GM12878 (cell line): ENCODE measurements around the gene GTF2H1. TPM values are rescaled to one million over a fixed set of nuclear protein-coding genes. Genes with fewer than 3 reads are reported as not detected.

ENCODE experiments used
- BMI1 ChIP-seq: fragments of 450-650 bp; IDR thresholded peaks from 2 replicates; pipeline ENCODE4 v1.6.1; 2016; ENCODE audit warnings: mild to moderate bottlenecking, moderate library complexity, borderline replicate concordance
- CEBPB ChIP-seq, 2 experiments: fragments of 150-350 bp in 1 of 2; IDR thresholded peaks; 2 replicates each; pipeline ENCODE4 v1.6.1; 2012 to 2014; ENCODE audit warnings: low read depth in 2 of 2, low read length in 2 of 2, borderline replicate concordance in 1 of 2, inconsistent platforms in 1 of 2
- EP300 ChIP-seq, 2 experiments: fragments of 150-350 bp in 1 of 2; IDR thresholded peaks; 2 replicates each; pipeline ENCODE4 v1.6.1; 2011 to 2012; ENCODE audit warnings: low read depth in 2 of 2, low read length in 2 of 2, borderline replicate concordance in 1 of 2, improper control_type of control experiment in 1 of 2, inconsistent platforms in 1 of 2; ENCODE audit not compliant: control insufficient read depth in 1 of 2
- HDAC2 ChIP-seq: fragments of 200-600 bp; sonication (generic); IDR thresholded peaks from 2 replicates; pipeline ENCODE4 v1.6.1; 2017
- JUNB ChIP-seq: IDR thresholded peaks from 2 replicates; pipeline ENCODE4 v1.6.1; 2016; ENCODE audit warnings: antibody characterized with exemption, mild to moderate bottlenecking
- KLF5 ChIP-seq: fragments of 450-650 bp; IDR thresholded peaks from 2 replicates; pipeline ENCODE4 v1.6.1; 2014; ENCODE audit warnings: mild to moderate bottlenecking; ENCODE audit not compliant: partially characterized antibody
- PML ChIP-seq: IDR thresholded peaks from 2 replicates; pipeline ENCODE4 v1.6.1; 2012; ENCODE audit warnings: low read length, inconsistent platforms
- REST ChIP-seq: IDR thresholded peaks from 2 replicates; pipeline ENCODE4 v1.6.1; 2012; ENCODE audit warnings: mild to moderate bottlenecking, low read depth, low read length
- RUNX3 ChIP-seq: IDR thresholded peaks from 2 replicates; pipeline ENCODE4 v1.6.1; 2012; ENCODE audit warnings: low read length, inconsistent platforms
- SIX5 ChIP-seq: IDR thresholded peaks from 2 replicates; pipeline ENCODE4 v1.6.1; 2011; ENCODE audit warnings: mild to moderate bottlenecking, low read depth, low read length, moderate library complexity; ENCODE audit not compliant: severe bottlenecking
- polyA plus RNA-seq, 11 experiments: library from polyadenylated mRNA; depleted of rRNA in 4 of 11; unstranded in 6 of 11; stranded (reverse) in 5 of 11; fragments of >200 nt; fragmentation: Nextera tagmentation in 4 of 11; fragmentation: Illumina TruSeq in 1 of 11; extraction: Ambion mirVana in 4 of 11; extraction: Trizol in 1 of 11; gene quantifications; 1 replicate in 1 of 11; 2 replicates in 10 of 11; pipeline versions ENCODE4 v1.2.1 to v1.2.3, GENCODE V29; 2011 to 2016; ENCODE audit warnings: inconsistent platforms in 2 of 11, missing spikeins in 2 of 11, low read depth in 1 of 11
- total RNA-seq, 4 experiments: library from RNA; depleted of rRNA in 3 of 4; stranded (reverse); fragments of >200 nt in 3 of 4; fragmentation: Illumina TruSeq in 1 of 4; extraction: Trizol in 1 of 4; gene quantifications; 2 replicates each; pipeline versions ENCODE4 v1.2.1 to v1.2.3, GENCODE V29; 2013 to 2021

The GTF2H1 gene
- total and polyA plus RNA-seq, 10 of the 15 experiments (the other 5 are each of a cell fraction or from before 2014, with no cell fraction given): 36.7 to 68.8 (median 46.6) TPM

GRCh38 chr11:18280438-18281045, 41.8 kb upstream of the GTF2H1 start (continued):
- 0 out of 4 replicates have a peak, but pooled peaks of 1 of the 2 experiments have one; percentile 19 for TF ChIP-seq EP300 (IDR thresholded peaks at IDR 0.05; ENCODE audit: borderline replicate concordance in 1 of 2, control insufficient read depth in 1 of 2, low read depth in 2 of 2, low read length in 2 of 2)
- TF ChIP-seq RUNX3: peak; percentile 59
- TF ChIP-seq JUNB: peak; percentile 58
- 0 out of 2 replicates have a peak, but pooled peaks have one; percentile 13 for TF ChIP-seq BMI1
- TF ChIP-seq SIX5: no peak
- TF ChIP-seq KLF5: no peak
- TF ChIP-seq HDAC2: no peak
- TF ChIP-seq PML: no peak
- 0 out of 4 replicates have a peak, but pooled peaks of 1 of the 2 experiments have one; percentile 31 for TF ChIP-seq CEBPB (IDR thresholded peaks at IDR 0.05; ENCODE audit: borderline replicate concordance in 1 of 2, low read depth in 2 of 2, low read length in 2 of 2)
- TF ChIP-seq REST: no peak
